Stimulated activated memory B cell treated with anti-CD40 and anti-IgM and Interleukin-4, amounts not matched to agents 10 μg/mL and 1 μg/mL and 100 μg/mL, for 72 hours (primary cell): ENCODE data around the gene RPS26.
A peak's percentile ranks its signal among the peaks of the same experiment; 100 is the strongest.

Source experiments
- ATAC-seq: fragments of 150-1000 bp; cut with Tn5 transposase; 2 replicates; pipeline ENCODE4 v1.10.0; 2021
- H3K27ac Mint-ChIP-seq: one replicate; pipeline ENCODE4 v1.8.0; 2022; ENCODE audit warnings: mild to moderate bottlenecking, mixed read lengths
- H3K27me3 Mint-ChIP-seq: one replicate; pipeline ENCODE4 v1.8.0; 2022; ENCODE audit warnings: mixed read lengths
- H3K36me3 Mint-ChIP-seq: one replicate; pipeline ENCODE4 v1.8.0; 2022; ENCODE audit warnings: mixed read lengths
- H3K4me1 Mint-ChIP-seq: one replicate; pipeline ENCODE4 v1.8.0; 2022; ENCODE audit warnings: mixed read lengths
- H3K4me3 Mint-ChIP-seq: one replicate; pipeline ENCODE4 v1.8.0; 2022; ENCODE audit warnings: mild to moderate bottlenecking, moderate library complexity, mixed read lengths
- H3K9me3 Mint-ChIP-seq: one replicate; pipeline ENCODE4 v1.8.0; 2022; ENCODE audit warnings: mixed read lengths

RPS26 gene

DNA sequence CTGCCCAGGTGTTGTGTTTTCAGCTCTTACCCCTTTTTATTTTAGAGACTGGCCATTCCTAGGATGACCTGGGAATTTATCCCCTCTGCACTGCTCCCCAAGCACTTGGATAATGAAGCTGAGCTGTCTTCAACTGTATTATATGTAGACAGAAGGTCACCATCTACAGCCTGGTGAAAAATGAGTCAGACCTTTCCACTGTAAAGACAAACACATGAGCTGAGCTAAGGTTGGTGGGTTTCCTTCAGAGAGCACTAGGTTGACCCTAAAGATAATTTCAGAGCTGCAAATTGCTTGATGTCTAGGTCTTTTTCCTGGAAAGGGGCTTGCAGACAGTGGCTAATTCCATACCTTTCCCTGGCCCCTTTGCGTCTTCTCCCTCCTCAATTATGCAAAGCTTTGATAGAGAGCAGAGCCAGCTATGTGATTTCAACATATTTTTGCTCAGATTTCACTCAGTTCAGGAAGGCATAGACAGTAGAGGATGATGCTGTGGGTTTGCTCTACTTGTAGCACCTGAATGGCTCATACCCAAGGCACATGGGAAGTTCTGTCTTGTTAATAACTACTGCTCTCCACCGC is 30.1 kb upstream of the RPS26 start:
- no peaks in the 10 kb centered on the region for H3K27me3 Mint-ChIP-seq
- H3K9me3 Mint-ChIP-seq = no peaks in the 10 kb centered on the region
- peaks cover 19% of the 10 kb centered on the region for H3K4me1 Mint-ChIP-seq
- H3K27ac Mint-ChIP-seq = no peak overlapping the region
- no peaks in the 10 kb centered on the region for H3K36me3 Mint-ChIP-seq
- H3K4me3 Mint-ChIP-seq = no peak overlapping the region
- no peak for ATAC-seq

GRCh38 chr12:56013482-56013881 is 28.2 kb upstream of the RPS26 start:
- Mint-ChIP-seq H3K36me3 (no peaks in the 10 kb centered on the region), H3K4me1 (peaks cover 6% of the 10 kb centered on the region), H3K27ac (no peak overlapping the region), H3K9me3 (no peaks in the 10 kb centered on the region), H3K4me3 (no peak overlapping the region), H3K27me3 (no peaks in the 10 kb centered on the region)
- ATAC-seq = no peak

GRCh38 chr12:56014205-56014604 is 27.5 kb upstream of the RPS26 start:
- H3K9me3 Mint-ChIP-seq = no peaks in the 10 kb centered on the region
- H3K36me3 Mint-ChIP-seq = no peaks in the 10 kb centered on the region
- H3K4me1 Mint-ChIP-seq = peaks cover under 1% of the 10 kb centered on the region
- no peaks in the 10 kb centered on the region for H3K27me3 Mint-ChIP-seq
- no peak overlapping the region for H3K27ac Mint-ChIP-seq
- ATAC-seq = no peak
- no peak overlapping the region for H3K4me3 Mint-ChIP-seq

GRCh38 chr12:56017181-56017580 is 24.5 kb upstream of the RPS26 start:
- H3K27ac Mint-ChIP-seq = no peak overlapping the region
- peaks cover 4% of the 10 kb centered on the region for H3K36me3 Mint-ChIP-seq
- H3K9me3 Mint-ChIP-seq = no peaks in the 10 kb centered on the region
- no peaks in the 10 kb centered on the region for H3K27me3 Mint-ChIP-seq
- ATAC-seq = no peak
- H3K4me1 Mint-ChIP-seq = peaks cover 13% of the 10 kb centered on the region
- H3K4me3 Mint-ChIP-seq = no peak overlapping the region

DNA sequence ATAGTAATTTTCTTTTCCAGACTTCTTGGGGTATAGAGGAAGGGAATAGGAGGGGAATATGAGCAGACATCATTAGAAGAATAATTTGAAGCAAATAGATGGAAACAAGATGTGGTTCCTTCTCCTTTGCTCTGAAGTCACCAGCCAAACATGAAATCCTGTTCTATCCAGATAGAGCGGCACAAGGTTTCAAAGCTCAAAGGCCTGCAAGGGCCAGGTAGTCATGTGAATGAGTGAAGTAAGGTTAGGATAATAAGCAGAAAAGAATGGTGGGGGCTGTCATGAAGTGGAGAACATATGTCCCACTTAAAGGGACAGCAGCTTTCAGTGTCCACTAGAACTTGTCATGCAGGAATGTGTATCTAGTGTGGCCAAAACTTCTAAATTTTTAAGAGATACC is 23.4 kb upstream of the RPS26 start:
- Mint-ChIP-seq H3K36me3 (peaks cover 4% of the 10 kb centered on the region), H3K27me3 (no peaks in the 10 kb centered on the region), H3K9me3 (no peaks in the 10 kb centered on the region), H3K4me1 (peaks cover 15% of the 10 kb centered on the region), H3K4me3 (no peak overlapping the region), H3K27ac (no peak overlapping the region)
- ATAC-seq = no peak

DNA sequence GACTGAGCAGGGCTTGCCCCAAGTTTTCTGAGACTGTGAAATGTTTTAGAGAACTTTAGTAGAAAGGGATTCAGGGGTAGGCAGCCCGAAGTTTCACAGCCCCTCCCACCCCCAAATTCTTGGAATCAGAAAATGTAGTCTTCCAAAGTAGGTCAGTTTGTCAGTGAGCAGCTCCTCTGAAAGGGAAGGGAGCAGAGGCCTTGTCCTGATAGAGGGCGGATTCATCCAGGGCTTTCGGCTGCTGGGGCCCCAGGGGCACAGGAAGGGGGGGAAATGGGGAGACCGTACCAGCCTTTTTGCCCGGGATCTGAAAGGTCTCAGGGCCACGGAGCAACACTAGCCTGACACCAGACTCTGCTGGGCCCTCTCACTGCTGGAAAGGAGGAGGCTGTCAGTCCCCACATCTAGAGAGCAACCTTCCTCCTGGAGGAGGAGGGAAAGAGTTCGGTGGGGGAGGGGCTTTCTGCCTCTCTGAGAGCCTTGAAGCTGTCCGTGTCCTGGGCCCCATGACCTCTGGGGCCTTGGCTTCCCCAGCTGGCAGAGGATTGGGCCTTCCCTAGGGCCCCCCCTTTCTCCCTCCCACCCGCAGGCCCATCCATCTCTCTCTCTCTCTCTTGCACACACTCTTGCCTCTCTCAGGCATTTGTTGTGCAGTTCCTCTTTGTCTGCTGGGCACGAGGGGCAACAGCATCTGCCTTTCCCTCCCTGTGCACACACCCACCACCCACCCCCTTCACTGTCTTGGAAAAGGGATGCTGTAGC is 21.1 kb upstream of the RPS26 start, which contains the start of gene IKZF4:
TSS of gene IKZF4 (plus strand) at position 621 of the 762 bp plus-strand sequence. CDS start 451 bp downstream, outside the sequence.
- H3K27me3 Mint-ChIP-seq = no peaks in the 10 kb centered on the region
- ATAC-seq = peak; percentile 39
- peak within 1 kb of the TSS; percentile 60 for H3K27ac Mint-ChIP-seq
- H3K4me3 Mint-ChIP-seq = peak within 1 kb of the TSS; percentile 42
- peaks cover 4% of the 10 kb centered on the region for H3K36me3 Mint-ChIP-seq
- peaks cover 15% of the 10 kb centered on the region for H3K4me1 Mint-ChIP-seq
- no peaks in the 10 kb centered on the region for H3K9me3 Mint-ChIP-seq

- ATAC-seq = no peak
- Mint-ChIP-seq H3K9me3 (no peaks in the 10 kb centered on the region), H3K27me3 (no peaks in the 10 kb centered on the region), H3K27ac (no peak overlapping the region), H3K4me3 (no peak overlapping the region), H3K36me3 (peaks cover 4% of the 10 kb centered on the region), H3K4me1 (peaks cover 15% of the 10 kb centered on the region)
Measured at GRCh38 chr12:56021889-56022497, 19.7 kb upstream of the RPS26 start.

GRCh38 chr12:56028511-56029165 is 13.1 kb upstream of the RPS26 start:
- Mint-ChIP-seq H3K4me3 (no peak overlapping the region), H3K27ac (no peak overlapping the region), H3K27me3 (no peaks in the 10 kb centered on the region), H3K4me1 (no peaks in the 10 kb centered on the region), H3K36me3 (peaks cover 24% of the 10 kb centered on the region), H3K9me3 (no peaks in the 10 kb centered on the region)
- no peak for ATAC-seq

- no peak for ATAC-seq
- Mint-ChIP-seq H3K4me1 (no peaks in the 10 kb centered on the region), H3K27me3 (no peaks in the 10 kb centered on the region), H3K9me3 (no peaks in the 10 kb centered on the region), H3K4me3 (no peak overlapping the region), H3K36me3 (peaks cover 24% of the 10 kb centered on the region), H3K27ac (no peak overlapping the region)
Measured at GRCh38 chr12:56029166-56029519, 12.6 kb upstream of the RPS26 start.

DNA sequence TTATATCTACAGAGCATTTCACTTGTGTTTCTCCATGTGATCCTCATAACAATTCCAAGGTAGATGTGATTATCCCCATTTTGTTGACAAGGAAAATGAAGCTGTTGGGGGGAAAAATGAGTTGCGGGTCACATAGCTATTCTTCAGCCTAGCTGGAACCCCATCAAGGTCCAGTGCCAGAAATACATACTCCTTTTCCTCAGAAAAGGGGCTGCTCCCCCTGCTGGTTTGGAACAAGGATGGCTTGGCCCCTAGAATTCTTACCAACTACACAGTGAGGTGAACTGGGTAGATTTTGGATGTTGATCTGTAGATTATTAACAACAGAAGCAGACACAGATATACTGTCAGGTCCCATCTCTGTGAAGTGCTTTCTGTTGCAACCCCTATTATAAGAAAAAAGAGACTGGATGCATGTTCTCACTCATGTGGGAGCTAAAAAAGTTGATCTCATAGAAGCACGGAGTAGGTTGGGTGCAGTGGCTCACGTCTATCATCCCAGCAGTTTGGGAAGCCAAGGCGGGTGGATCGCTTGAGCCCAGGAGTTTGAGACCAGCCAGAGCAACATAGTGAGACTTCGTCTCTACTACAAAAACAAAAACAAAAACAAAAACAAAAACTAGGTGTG is 11.9 kb upstream of the RPS26 start:
- Mint-ChIP-seq H3K27ac (no peak overlapping the region), H3K4me3 (no peak overlapping the region), H3K27me3 (no peaks in the 10 kb centered on the region), H3K9me3 (no peaks in the 10 kb centered on the region), H3K4me1 (no peaks in the 10 kb centered on the region), H3K36me3 (peaks cover 24% of the 10 kb centered on the region)
- peak; percentile 54 for ATAC-seq

DNA sequence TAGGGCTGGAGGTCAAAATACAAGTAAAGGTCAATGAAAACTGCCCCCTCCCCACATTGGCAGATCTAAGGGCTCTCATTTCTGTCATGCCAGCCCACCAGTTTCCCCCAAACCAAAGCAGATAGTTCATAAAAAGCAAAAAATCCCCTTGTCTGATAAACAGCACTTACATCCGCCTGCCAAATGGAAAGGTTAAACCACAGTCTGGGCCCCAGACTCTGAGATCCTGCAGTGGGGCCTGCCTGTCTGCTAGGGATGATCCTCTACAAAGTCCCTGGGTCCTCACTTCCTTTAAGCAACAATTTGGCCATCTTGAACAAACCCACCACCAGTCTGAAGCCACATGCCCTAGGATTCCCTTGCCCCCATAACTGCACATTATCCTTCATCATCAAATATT is 9.7 kb upstream of the RPS26 start:
- ATAC-seq = no peak
- peaks cover 35% of the 10 kb centered on the region for H3K36me3 Mint-ChIP-seq
- H3K27me3 Mint-ChIP-seq = no peaks in the 10 kb centered on the region
- peak overlapping the region; percentile 12 for H3K27ac Mint-ChIP-seq
- H3K4me3 Mint-ChIP-seq = no peak overlapping the region
- no peaks in the 10 kb centered on the region for H3K4me1 Mint-ChIP-seq
- no peaks in the 10 kb centered on the region for H3K9me3 Mint-ChIP-seq

- peak; percentile 34 for ATAC-seq
- H3K36me3 Mint-ChIP-seq = peaks cover 29% of the 10 kb centered on the region
- no peaks in the 10 kb centered on the region for H3K9me3 Mint-ChIP-seq
- H3K27me3 Mint-ChIP-seq = no peaks in the 10 kb centered on the region
- H3K27ac Mint-ChIP-seq = no peak overlapping the region
- no peak overlapping the region for H3K4me3 Mint-ChIP-seq
- H3K4me1 Mint-ChIP-seq = no peaks in the 10 kb centered on the region
Measured at GRCh38 chr12:56034586-56035332, 7.0 kb upstream of the RPS26 start.

DNA sequence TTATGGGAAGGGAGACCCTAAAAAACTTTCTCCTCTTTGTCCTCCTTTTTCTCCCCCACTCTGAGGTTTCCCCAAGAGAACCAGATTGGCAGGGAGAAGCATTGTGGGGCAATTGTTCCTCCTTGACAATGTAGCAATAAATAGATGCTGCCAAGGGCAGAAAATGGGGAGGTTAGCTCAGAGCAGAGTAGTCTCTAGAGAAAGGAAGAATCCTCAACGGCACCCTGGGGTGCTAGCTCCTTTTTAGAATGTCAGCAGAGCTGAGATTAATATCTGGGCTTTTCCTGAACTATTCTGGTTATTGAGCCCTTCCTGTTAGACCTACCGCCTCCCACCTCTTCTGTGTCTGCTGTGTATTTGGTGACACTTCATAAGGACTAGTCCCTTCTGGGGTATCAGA is 4.6 kb upstream of the RPS26 start:
- no peak for ATAC-seq
- H3K27ac Mint-ChIP-seq = no peak overlapping the region
- H3K4me1 Mint-ChIP-seq = no peaks in the 10 kb centered on the region
- no peaks in the 10 kb centered on the region for H3K27me3 Mint-ChIP-seq
- H3K36me3 Mint-ChIP-seq = peaks cover 29% of the 10 kb centered on the region
- H3K9me3 Mint-ChIP-seq = no peaks in the 10 kb centered on the region
- H3K4me3 Mint-ChIP-seq = no peak overlapping the region

GRCh38 chr12:56038022-56038655 is 3.6 kb upstream of the RPS26 start:
- Mint-ChIP-seq H3K27me3 (no peaks in the 10 kb centered on the region), H3K9me3 (no peaks in the 10 kb centered on the region), H3K4me1 (peaks cover 7% of the 10 kb centered on the region), H3K36me3 (peaks cover 27% of the 10 kb centered on the region), H3K4me3 (no peak overlapping the region), H3K27ac (no peak overlapping the region)
- ATAC-seq = no peak
